ENCODE results near the gene NAE1. TPM values are rescaled to one million over a fixed set of nuclear protein-coding genes. Genes with fewer than 3 reads are reported as not detected.

NAE1 gene
- total RNA-seq, 1 experiment from 2014 or later: 146 TPM

DNA sequence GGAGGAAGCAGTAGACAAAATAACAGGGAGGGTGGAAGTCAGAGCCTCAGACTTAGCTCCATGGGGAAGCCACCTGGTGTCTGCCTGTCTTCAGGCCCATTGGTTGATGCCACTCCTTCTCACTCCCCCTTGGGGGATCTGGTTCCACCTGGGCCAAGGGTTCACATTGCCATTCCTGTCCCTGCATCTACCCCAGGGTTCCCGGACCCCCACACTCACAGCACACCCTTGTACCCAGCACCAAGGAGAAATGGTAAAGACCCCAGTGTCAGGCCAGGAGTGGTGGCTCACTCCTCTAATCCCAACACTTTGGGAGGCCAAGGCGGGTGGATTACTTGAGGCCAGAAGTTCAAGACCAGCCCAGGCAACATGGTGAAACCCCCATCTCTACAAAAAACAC is 12.4 kb upstream of the NAE1 start:
- no peak overlapping the region for H3K4me3 ChIP-seq (ENCODE audit: low read depth, low read length)
- Mint-ChIP-seq H3K9me3 (ENCODE audit: unreplicated experiment) (peaks cover 7% of the 10 kb centered on the region), H3K27ac (ENCODE audit: unreplicated experiment) (no peak overlapping the region), H3K27me3 (ENCODE audit: insufficient read depth, unreplicated experiment) (peaks cover 13% of the 10 kb centered on the region), H3K4me1 (ENCODE audit: low read depth, unreplicated experiment) (peaks cover 19% of the 10 kb centered on the region), H3K36me3 (ENCODE audit: insufficient read depth, unreplicated experiment) (no peaks in the 10 kb centered on the region), H3K4me3 (ENCODE audit: unreplicated experiment) (peak overlapping the region; percentile 68)
- BruUV-seq (replicated peaks): no TSS peak
- no peak for DNase-seq
- no peaks in the 10 kb centered on the region for H3K36me3 ChIP-seq (ENCODE audit: control insufficient read depth, insufficient read depth, low read length)
- no peaks in the 10 kb centered on the region for H3K9me3 ChIP-seq
- intact Hi-C loops (cut with micrococcal nuclease; ENCODE audit: unreplicated experiment): no loop called here
- ChIA-PET POLR2A (no interaction called here), CTCF (interaction anchor here (0.6 to 3.4 kb wide), 4 partner anchors 13 to 25 kb away, joined by 3 to 26 read pairs (median 8); partner anchors contain the start of gene NAE1)
- TF ChIP-seq, protein P1, sequence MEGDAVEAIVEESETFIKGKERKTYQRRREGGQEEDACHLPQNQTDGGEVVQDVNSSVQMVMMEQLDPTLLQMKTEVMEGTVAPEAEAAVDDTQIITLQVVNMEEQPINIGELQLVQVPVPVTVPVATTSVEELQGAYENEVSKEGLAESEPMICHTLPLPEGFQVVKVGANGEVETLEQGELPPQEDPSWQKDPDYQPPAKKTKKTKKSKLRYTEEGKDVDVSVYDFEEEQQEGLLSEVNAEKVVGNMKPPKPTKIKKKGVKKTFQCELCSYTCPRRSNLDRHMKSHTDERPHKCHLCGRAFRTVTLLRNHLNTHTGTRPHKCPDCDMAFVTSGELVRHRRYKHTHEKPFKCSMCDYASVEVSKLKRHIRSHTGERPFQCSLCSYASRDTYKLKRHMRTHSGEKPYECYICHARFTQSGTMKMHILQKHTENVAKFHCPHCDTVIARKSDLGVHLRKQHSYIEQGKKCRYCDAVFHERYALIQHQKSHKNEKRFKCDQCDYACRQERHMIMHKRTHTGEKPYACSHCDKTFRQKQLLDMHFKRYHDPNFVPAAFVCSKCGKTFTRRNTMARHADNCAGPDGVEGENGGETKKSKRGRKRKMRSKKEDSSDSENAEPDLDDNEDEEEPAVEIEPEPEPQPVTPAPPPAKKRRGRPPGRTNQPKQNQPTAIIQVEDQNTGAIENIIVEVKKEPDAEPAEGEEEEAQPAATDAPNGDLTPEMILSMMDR (IDR thresholded peaks at IDR 0.05; ENCODE audit: insufficient read depth in 1 of 2, low read depth in 1 of 2, low read length in 1 of 2, severe bottlenecking in 1 of 2, unreplicated experiment in 1 of 2): no peak
- no peaks in the 10 kb centered on the region; the same call in 1 of the 2 replicates for H3K27me3 ChIP-seq (replicated peaks; ENCODE audit: control insufficient read depth, insufficient read depth, low read length)
- H3K4me1 ChIP-seq: peaks cover 19% of the 10 kb centered on the region

DNA sequence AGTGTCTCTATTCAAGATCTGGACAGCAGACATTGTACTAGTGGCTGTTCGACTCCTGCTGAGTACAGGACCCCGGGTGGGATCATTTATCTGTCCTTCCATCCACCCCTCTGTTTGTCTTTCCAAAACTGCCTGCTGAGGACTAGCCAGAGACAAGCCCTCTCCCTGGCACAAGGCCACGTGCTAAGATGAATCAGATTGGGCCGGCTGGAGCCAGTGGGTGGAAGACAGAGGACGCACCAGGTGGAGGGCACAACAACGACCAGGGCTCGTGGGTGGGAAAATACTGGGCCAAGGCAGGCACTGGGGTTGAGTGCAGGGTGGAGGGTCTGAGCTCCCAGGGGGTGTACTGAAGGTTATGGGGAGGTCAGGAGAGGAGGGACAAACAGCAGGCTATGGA is 12.0 kb upstream of the NAE1 start:
- H3K9me3 Mint-ChIP-seq (ENCODE audit: unreplicated experiment): peaks cover 10% of the 10 kb centered on the region
- no peaks in the 10 kb centered on the region for H3K9me3 ChIP-seq
- intact Hi-C loops (cut with micrococcal nuclease; ENCODE audit: unreplicated experiment): no loop called here
- TF ChIP-seq, protein P1 (IDR thresholded peaks at IDR 0.05; ENCODE audit: insufficient read depth in 1 of 2, low read depth in 1 of 2, low read length in 1 of 2, severe bottlenecking in 1 of 2, unreplicated experiment in 1 of 2): no peak
- no peaks in the 10 kb centered on the region; the same call in 1 of the 2 replicates for H3K27me3 ChIP-seq (replicated peaks; ENCODE audit: control insufficient read depth, insufficient read depth, low read length)
- no peaks in the 10 kb centered on the region for H3K36me3 ChIP-seq (ENCODE audit: control insufficient read depth, insufficient read depth, low read length)
- no peak overlapping the region for H3K27ac Mint-ChIP-seq (ENCODE audit: unreplicated experiment)
- H3K36me3 Mint-ChIP-seq (ENCODE audit: insufficient read depth, unreplicated experiment): no peaks in the 10 kb centered on the region
- H3K27me3 Mint-ChIP-seq (ENCODE audit: insufficient read depth, unreplicated experiment): peaks cover 13% of the 10 kb centered on the region
- no TSS peak for BruUV-seq (replicated peaks)
- ChIA-PET CTCF (interaction anchor here (0.6 to 3.4 kb wide), 3 partner anchors 12 to 26 kb away, joined by 3 to 26 read pairs (median 6); partner anchors contain the start of gene NAE1), POLR2A (no interaction called here)
- H3K4me3 ChIP-seq (ENCODE audit: low read depth, low read length): no peak overlapping the region
- peaks cover 15% of the 10 kb centered on the region for H3K4me1 Mint-ChIP-seq (ENCODE audit: low read depth, unreplicated experiment)
- no peak for DNase-seq
- peaks cover 14% of the 10 kb centered on the region for H3K4me1 ChIP-seq
- H3K4me3 Mint-ChIP-seq (ENCODE audit: unreplicated experiment): no peak overlapping the region

DNA sequence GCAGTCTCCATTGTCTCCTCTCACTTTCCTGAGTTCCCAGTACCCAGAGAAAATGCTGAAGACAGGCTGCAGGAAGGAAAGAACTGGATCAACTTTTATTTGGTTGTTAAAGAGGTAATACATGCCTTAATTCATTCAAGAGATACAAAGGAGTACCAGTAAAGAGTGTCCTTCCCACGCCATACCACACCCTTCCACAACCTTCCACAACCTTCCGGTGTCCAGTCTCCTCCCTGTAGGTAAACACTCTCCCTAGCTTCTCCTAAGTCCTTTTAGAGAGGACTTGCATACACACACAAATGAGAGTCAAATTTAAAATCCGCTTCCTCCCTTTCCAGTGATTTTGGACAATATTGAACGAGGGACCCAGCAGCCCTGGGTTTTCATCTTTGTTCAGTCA is 10.6 kb upstream of the NAE1 start:
- no peaks in the 10 kb centered on the region for H3K36me3 Mint-ChIP-seq (ENCODE audit: insufficient read depth, unreplicated experiment)
- Histone ChIP-seq H3K9me3 (no peaks in the 10 kb centered on the region), H3K27me3 (replicated peaks; ENCODE audit: control insufficient read depth, insufficient read depth, low read length) (no peaks in the 10 kb centered on the region; the same call in 1 of the 2 replicates), H3K4me3 (ENCODE audit: low read depth, low read length) (no peak overlapping the region), H3K4me1 (peaks cover 6% of the 10 kb centered on the region; the same call in 1 of the 2 replicates), H3K36me3 (ENCODE audit: control insufficient read depth, insufficient read depth, low read length) (no peaks in the 10 kb centered on the region)
- no peak overlapping the region for H3K4me3 Mint-ChIP-seq (ENCODE audit: unreplicated experiment)
- TF ChIP-seq, protein P1 (IDR thresholded peaks at IDR 0.05; ENCODE audit: insufficient read depth in 1 of 2, low read depth in 1 of 2, low read length in 1 of 2, severe bottlenecking in 1 of 2, unreplicated experiment in 1 of 2): no peak
- ChIA-PET POLR2A (no interaction called here), CTCF (interaction anchor here (3.4 kb wide), 1 partner anchor 11 kb away, joined by 26 read pairs; the partner anchor contains the start of gene NAE1)
- no peak overlapping the region for H3K27ac Mint-ChIP-seq (ENCODE audit: unreplicated experiment)
- no TSS peak for BruUV-seq (replicated peaks)
- peaks cover 10% of the 10 kb centered on the region for H3K9me3 Mint-ChIP-seq (ENCODE audit: unreplicated experiment)
- DNase-seq: no peak
- H3K27me3 Mint-ChIP-seq (ENCODE audit: insufficient read depth, unreplicated experiment): peaks cover 13% of the 10 kb centered on the region
- intact Hi-C loops (cut with micrococcal nuclease; ENCODE audit: unreplicated experiment): no loop called here
- peaks cover 12% of the 10 kb centered on the region for H3K4me1 Mint-ChIP-seq (ENCODE audit: low read depth, unreplicated experiment)

Data from Caco-2 (cell line).